Liver (tissue), 9 donors: ENCODE results near the gene CCM2. TPM values are rescaled to one million over a fixed set of nuclear protein-coding genes. Genes with fewer than 3 reads are reported as not detected.

ENCODE experiments used
- DNase-seq: peaks from one replicate; pipeline ENCODE4 v3.0.0-alpha.2; 2017; ENCODE audit warnings: low spot score
- H3K27ac ChIP-seq, 2 donors: one replicate each; pipeline ENCODE4 v1.7.0; 2013; ENCODE audit warnings: inconsistent platforms in 2 of 2, low read length in 2 of 2, control low read depth in 1 of 2, low read depth in 1 of 2, mild to moderate bottlenecking in 1 of 2
- H3K27me3 ChIP-seq, 4 donors: one replicate each; pipeline versions ENCODE4 v1.6.1 to v1.7.0; 2013; ENCODE audit warnings: low read length in 3 of 4, inconsistent platforms in 1 of 4, mild to moderate bottlenecking in 1 of 4, moderate library complexity in 1 of 4; ENCODE audit not compliant: control insufficient read depth in 4 of 4, insufficient read depth in 4 of 4
- H3K36me3 ChIP-seq, 4 donors: one replicate each; pipeline versions ENCODE4 v1.6.1 to v1.7.0; 2013; ENCODE audit warnings: low read length in 3 of 4, mild to moderate bottlenecking in 3 of 4, low read depth in 1 of 4, moderate library complexity in 1 of 4; ENCODE audit not compliant: control insufficient read depth in 4 of 4, insufficient read depth in 3 of 4
- H3K4me1 ChIP-seq, 4 donors: one replicate each; pipeline versions ENCODE4 v1.6.1 to v1.7.0; 2013; ENCODE audit warnings: low read length in 3 of 4, mild to moderate bottlenecking in 3 of 4, moderate library complexity in 1 of 4; ENCODE audit not compliant: control insufficient read depth in 4 of 4, insufficient read depth in 4 of 4
- H3K4me3 ChIP-seq, 3 donors: one replicate each; pipeline versions ENCODE4 v1.6.1 to v1.7.0; 2013; ENCODE audit warnings: low read length in 3 of 3, control low read depth in 1 of 3, low read depth in 1 of 3, mild to moderate bottlenecking in 1 of 3
- H3K9ac ChIP-seq, 2 donors: one replicate each; pipeline ENCODE4 v1.7.0; 2013; ENCODE audit warnings: low read length in 2 of 2, mild to moderate bottlenecking in 2 of 2, moderate library complexity in 2 of 2, control low read depth in 1 of 2, low read depth in 1 of 2
- H3K9me3 ChIP-seq, 4 donors: one replicate each; pipeline versions ENCODE4 v1.6.1 to v1.7.0; 2013; ENCODE audit warnings: low read length in 3 of 4; ENCODE audit not compliant: control insufficient read depth in 4 of 4
- ATF3 ChIP-seq: IDR thresholded peaks from 2 replicates; pipeline ENCODE4 v1.6.1; 2016; ENCODE audit warnings: antibody characterized with exemption
- CTCF ChIP-seq: fragments of 150-350 bp; IDR thresholded peaks from 2 replicates; pipeline ENCODE4 v1.5.1; 2017; ENCODE audit warnings: improper control_type of control experiment, low read depth, low read length; ENCODE audit not compliant: missing input control
- EGR1 ChIP-seq, 2 donors: IDR thresholded peaks; 2 replicates each; pipeline ENCODE4 v1.6.1; 2016 to 2018; ENCODE audit warnings: antibody characterized with exemption in 2 of 2, low read depth in 2 of 2
- FOXA1 ChIP-seq: IDR thresholded peaks from 2 replicates; pipeline ENCODE4 v1.6.1; 2016; ENCODE audit warnings: antibody characterized with exemption
- FOXA2 ChIP-seq: IDR thresholded peaks from 2 replicates; pipeline ENCODE4 v1.6.1; 2016; ENCODE audit warnings: antibody characterized with exemption
- GABPA ChIP-seq, 2 donors: IDR thresholded peaks in 1 of 2; conservative IDR thresholded peaks in 1 of 2; 2 replicates each; pipeline ENCODE4 v1.6.1; 2016; ENCODE audit warnings: antibody characterized with exemption in 2 of 2, mild to moderate bottlenecking in 1 of 2, moderate library complexity in 1 of 2
- HNF4A ChIP-seq, 2 donors: conservative IDR thresholded peaks; 2 replicates each; pipeline ENCODE4 v1.6.1; 2016; ENCODE audit warnings: antibody characterized with exemption in 2 of 2, mild to moderate bottlenecking in 2 of 2
- HNF4G ChIP-seq: IDR thresholded peaks from 2 replicates; pipeline ENCODE4 v1.6.1; 2016; ENCODE audit warnings: antibody characterized with exemption
- JUND ChIP-seq, 2 donors: IDR thresholded peaks; 2 replicates each; pipeline ENCODE4 v1.6.1; 2016; ENCODE audit warnings: antibody characterized with exemption in 2 of 2
- MAX ChIP-seq: IDR thresholded peaks from 2 replicates; pipeline ENCODE4 v1.6.1; 2016; ENCODE audit warnings: antibody characterized with exemption
- NR2F2 ChIP-seq: IDR thresholded peaks from 2 replicates; pipeline ENCODE4 v1.6.1; 2016; ENCODE audit warnings: antibody characterized with exemption
- RAD21 ChIP-seq, 2 donors: IDR thresholded peaks; 2 replicates each; pipeline ENCODE4 v1.6.1; 2016; ENCODE audit warnings: antibody characterized with exemption in 2 of 2, mild to moderate bottlenecking in 2 of 2
- REST ChIP-seq: IDR thresholded peaks from 2 replicates; pipeline ENCODE4 v1.6.1; 2016; ENCODE audit warnings: antibody characterized with exemption, mild to moderate bottlenecking
- RXRA ChIP-seq, 2 donors: IDR thresholded peaks; 2 replicates each; pipeline ENCODE4 v1.6.1; 2017 to 2018; ENCODE audit warnings: antibody characterized with exemption in 2 of 2, mild to moderate bottlenecking in 1 of 2
- SP1 ChIP-seq: IDR thresholded peaks from 2 replicates; pipeline ENCODE4 v1.6.1; 2018; ENCODE audit warnings: antibody characterized with exemption, mild to moderate bottlenecking
- TAF1 ChIP-seq: conservative IDR thresholded peaks from 2 replicates; pipeline ENCODE4 v1.6.1; 2016; ENCODE audit warnings: antibody characterized with exemption, mild to moderate bottlenecking
- YY1 ChIP-seq: IDR thresholded peaks from 2 replicates; pipeline ENCODE4 v1.6.1; 2016; ENCODE audit warnings: antibody characterized with exemption, mild to moderate bottlenecking
- ZBTB33 ChIP-seq: IDR thresholded peaks from 2 replicates; pipeline ENCODE4 v1.6.1; 2016; ENCODE audit warnings: antibody characterized with exemption
- WGBS: extraction: QIAGEN DNeasy Blood & Tissue Kit; methylation state at CpG from one replicate; pipeline ENCODE4 v1.1.7; 2013; 5-methylcytosine and 5-hydroxymethylcytosine counted together
- polyA plus RNA-seq, 2 donors: library from polyadenylated mRNA; stranded (reverse) in 1 of 2; unstranded in 1 of 2; fragments of 200-250 nt in 1 of 2; fragments of >200 nt in 1 of 2; fragmentation: Nextera tagmentation in 1 of 2; extraction: Ambion mirVana in 1 of 2; gene quantifications; one replicate each; pipeline versions ENCODE4 v1.2.1 to v1.2.3, GENCODE V29; 2013 to 2015
- total RNA-seq, 2 donors: library from RNA; depleted of rRNA; stranded (reverse); fragments of >200 nt; gene quantifications; one replicate each; pipeline ENCODE4 v1.2.3, GENCODE V29; 2014
- donor health status: healthy.
- donor health status: healthy.
- donor health status: healthy.
- donor health status: healthy.
- donor health status: healthy.

The CCM2 gene
- total and polyA plus RNA-seq, 4 donors: 26.3 to 65.0 (median 47.5) TPM

- DNase-seq: no peak
Measured at GRCh38 chr7:44977959-44978335, 22.1 kb upstream of the CCM2 start.

More at GRCh38 chr7:44977959-44978335, 22.1 kb upstream of the CCM2 start:
- Histone ChIP-seq H3K9ac (no peak overlapping the region), H3K4me1 (no peaks in the 10 kb centered on the region), H3K36me3 (peaks cover 3 to 13% (median 7%) of the 10 kb centered on the region in 4 donors), H3K27me3 (no peaks in the 10 kb centered on the region), H3K4me3 (peak overlapping the region in 1 of 3 donors; percentile 16), H3K9me3 (no peaks in the 10 kb centered on the region), H3K27ac (peak overlapping the region in 1 of 2 donors; percentile 36)
- WGBS: 69% methylated on average over 6 of the region's 6 CpGs
- TF ChIP-seq FOXA2 (no peak), TAF1 (no peak), EGR1 (IDR thresholded peaks at IDR 0.05; ENCODE audit: low read depth in 2 of 2) (no peak), ATF3 (no peak), YY1 (no peak), HNF4A (conservative IDR thresholded peaks at IDR 0.05) (no peak), REST (no peak), NR2F2 (no peak), RXRA (IDR thresholded peaks at IDR 0.05) (no peak), FOXA1 (no peak), RAD21 (IDR thresholded peaks at IDR 0.05) (no peak), CTCF (no peak), HNF4G (no peak), GABPA (IDR thresholded peaks at IDR 0.05 in 1 of 2, conservative IDR thresholded peaks at IDR 0.05 in 1 of 2) (no peak), MAX (no peak), ZBTB33 (no peak), SP1 (no peak), JUND (IDR thresholded peaks at IDR 0.05) (no peak)
